DMS 273 (cell line): ENCODE measurements around the gene CACNA1I.

ENCODE experiments used
- DNase-seq: peaks from one replicate; lab custom pipeline; 2025; ENCODE audit not compliant: unreplicated experiment; lab: John Stamatoyannopoulos, UW

CACNA1I gene

DNA sequence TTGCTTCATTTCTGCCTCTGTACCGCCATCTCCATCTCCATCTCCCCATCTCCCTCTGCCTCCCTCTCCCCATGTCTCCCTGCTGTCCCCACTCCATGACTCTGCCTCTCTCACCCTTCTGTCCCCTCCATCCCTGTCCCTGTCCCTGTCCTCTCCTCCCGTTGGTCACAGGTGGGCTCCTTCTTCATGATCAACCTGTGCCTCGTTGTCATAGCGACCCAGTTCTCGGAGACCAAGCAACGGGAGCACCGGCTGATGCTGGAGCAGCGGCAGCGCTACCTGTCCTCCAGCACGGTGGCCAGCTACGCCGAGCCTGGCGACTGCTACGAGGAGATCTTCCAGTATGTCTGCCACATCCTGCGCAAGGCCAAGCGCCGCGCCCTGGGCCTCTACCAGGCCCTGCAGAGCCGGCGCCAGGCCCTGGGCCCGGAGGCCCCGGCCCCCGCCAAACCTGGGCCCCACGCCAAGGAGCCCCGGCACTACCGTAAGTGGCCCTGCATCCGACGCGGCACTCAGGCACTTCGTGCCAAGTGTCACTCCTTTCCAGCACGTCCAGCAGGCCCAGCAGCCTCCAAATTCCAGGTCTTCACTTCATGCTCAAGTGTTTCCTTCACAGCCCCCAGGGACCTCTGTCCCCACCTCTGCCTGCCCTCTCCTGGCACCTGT, 76.0 kb downstream of the CACNA1I start:
- no peak for DNase-seq

DNA sequence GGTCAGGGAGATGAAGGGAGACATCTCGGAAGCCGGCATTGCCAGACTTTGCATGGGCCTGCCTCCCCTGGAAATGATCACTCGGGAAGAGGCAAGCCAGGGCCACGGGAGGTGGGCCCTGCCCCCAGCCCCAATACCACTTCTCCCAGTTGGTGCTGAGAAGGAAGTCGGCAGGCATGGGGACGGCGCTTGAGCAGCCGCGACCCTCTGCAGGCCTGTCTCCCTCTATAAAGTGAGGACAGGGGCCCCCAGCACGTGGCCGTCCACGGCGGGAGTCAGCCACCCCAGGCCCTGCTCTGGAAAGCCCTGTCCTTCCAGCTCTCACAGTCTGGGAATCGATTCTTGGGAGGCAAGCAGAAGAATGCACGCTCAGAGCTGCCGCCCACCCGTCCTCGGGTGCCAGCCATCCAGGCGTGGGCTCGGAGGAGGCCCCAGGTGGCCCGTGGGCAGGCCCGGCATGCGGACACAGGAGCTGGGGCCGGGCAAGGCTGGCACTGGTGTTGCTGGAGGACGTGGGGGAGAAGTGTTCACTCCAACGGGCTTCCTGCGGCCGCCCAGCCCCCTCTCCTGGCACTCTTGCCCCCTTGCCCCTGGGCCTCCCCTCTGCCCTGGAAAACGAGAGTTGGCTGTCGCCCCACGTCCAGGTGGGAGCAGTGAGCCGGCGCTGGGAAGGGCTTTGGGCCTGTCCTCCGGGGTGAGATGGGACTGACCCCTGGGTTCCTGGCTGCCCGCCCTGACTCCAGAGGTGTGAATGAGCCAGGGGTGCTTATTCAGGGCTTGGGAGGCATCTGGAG, 77.5 kb downstream of the CACNA1I start:
- DNase-seq: no peak

DNA sequence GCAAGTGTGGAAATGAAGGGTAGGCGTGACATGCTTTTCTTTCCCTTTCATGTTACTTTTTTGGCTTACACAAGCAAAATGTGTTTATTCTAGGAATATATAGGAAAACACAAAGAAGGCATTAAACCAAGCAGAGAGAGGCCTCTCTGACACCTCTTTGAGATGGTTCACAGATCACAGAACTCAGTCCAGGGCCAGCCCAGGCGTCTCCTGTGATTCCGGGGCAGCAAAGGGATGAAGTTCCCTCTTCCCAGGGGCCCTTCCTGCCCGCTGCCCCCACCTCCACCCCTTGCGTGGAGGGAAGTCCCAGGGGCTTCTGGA, 78.0 kb downstream of the CACNA1I start:
- DNase-seq: no peak

DNA sequence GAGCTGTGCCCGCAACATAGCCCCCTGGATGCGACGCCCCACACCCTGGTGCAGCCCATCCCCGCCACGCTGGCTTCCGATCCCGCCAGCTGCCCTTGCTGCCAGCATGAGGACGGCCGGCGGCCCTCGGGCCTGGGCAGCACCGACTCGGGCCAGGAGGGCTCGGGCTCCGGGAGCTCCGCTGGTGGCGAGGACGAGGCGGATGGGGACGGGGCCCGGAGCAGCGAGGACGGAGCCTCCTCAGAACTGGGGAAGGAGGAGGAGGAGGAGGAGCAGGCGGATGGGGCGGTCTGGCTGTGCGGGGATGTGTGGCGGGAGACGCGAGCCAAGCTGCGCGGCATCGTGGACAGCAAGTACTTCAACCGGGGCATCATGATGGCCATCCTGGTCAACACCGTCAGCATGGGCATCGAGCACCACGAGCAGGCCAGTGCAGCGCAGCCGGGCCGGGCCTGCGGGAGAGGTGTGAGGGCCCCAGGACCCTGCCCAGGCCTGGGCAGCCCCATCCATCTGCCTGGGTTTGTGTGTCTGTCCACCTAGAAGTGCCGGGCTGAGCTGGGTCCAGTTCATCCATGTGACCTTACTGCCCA, 79.0 kb downstream of the CACNA1I start:
- no peak for DNase-seq

DNA sequence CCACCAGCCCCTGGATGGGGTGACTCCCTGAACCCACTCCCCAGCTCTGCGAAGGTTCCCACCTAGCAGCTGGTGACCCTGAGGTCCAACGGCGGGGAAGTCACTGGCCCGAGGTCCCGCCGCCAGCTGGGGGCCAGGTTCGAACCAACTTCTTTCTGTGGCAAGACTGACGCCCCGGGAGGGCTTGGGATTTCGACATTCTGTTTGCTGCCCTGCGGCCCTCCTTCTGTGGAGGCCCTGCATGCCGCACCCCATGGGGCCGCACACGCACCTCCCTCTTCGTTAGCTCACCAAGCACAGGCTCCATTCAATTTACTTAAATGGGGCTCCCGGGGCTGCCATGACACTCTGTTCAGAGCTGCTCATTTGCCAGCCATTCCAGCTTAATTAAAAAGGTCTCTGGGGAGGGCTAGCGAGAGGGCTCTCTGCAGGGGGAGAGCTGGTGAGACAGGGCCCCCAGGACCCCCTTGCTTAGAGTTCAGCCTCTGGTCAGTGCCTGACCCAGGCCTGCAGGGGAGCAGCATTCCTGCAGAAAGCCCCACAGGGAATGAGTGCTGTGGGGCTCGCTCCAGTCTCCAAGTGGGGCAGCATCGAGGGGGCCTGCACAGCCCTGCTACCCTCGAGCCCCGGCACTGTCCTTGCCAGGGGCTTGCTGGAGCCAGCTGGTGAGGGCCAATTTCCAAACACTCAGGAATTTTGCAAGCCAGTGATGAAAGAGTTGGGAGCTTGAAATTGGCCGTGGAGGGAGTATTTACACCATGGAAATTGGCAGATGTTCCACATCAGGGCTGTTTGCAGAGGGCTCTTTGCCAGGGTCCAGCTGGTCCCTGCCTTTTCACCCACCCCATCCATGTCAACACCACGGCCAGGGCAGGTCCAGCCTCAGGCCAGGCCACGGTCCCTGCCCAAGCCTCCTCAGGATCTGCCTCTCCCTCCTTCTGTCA, 80.8 kb downstream of the CACNA1I start:
- DNase-seq: no peak

DNA sequence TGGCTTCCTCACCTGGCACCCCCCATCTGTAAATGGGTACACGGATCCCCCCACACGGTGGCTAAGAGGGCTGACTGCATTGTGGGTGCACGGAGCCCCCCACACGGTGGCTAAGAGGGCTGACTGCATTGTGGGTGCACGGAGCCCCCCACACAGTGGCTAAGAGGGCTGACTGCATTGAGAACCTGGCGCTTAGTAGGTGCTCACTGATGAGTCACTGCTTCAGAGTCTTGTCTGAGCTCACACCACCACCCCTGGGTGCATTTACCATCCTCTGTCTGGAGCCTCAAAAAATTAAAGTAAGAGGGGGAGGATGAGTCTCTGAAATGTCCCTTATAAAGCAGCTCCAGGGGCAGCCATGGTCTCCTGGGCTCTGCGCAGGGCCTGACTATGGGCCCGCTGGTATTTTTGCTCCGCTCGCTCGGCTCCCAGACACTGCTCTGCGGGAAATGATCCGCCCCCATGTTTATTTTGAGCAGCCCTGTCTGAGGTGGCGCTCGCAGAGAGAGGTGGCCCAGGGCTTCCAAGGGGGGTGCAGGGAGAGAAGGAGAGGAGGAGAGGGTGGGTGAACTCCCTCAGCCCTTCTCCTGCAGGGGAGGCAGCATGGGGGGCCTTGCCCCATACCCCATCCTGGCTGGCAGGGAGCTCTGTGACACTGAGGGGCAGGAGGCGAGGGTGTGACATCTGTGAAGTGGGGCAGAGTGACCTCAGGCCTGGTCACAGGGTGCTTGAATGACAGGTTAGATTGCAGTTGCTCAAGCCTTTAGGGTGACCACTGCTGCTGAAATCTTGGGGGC, 82.6 kb downstream of the CACNA1I start:
- DNase-seq: no peak

DNA sequence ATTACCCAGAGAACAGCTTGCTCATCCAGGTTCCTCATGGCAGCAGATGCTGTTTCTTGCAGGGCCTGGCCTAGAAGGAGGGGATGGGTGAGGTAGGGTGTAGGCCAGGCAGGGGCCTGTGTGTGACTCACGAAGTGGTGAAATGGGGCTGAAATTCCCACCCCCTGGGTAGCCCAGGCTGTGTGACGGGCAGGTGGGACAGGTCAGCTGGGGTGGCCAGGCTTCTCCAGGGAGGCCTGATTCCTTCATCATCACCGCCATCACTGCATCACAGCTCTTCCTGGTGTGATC, 83.2 kb downstream of the CACNA1I start:
- no peak for DNase-seq

DNA sequence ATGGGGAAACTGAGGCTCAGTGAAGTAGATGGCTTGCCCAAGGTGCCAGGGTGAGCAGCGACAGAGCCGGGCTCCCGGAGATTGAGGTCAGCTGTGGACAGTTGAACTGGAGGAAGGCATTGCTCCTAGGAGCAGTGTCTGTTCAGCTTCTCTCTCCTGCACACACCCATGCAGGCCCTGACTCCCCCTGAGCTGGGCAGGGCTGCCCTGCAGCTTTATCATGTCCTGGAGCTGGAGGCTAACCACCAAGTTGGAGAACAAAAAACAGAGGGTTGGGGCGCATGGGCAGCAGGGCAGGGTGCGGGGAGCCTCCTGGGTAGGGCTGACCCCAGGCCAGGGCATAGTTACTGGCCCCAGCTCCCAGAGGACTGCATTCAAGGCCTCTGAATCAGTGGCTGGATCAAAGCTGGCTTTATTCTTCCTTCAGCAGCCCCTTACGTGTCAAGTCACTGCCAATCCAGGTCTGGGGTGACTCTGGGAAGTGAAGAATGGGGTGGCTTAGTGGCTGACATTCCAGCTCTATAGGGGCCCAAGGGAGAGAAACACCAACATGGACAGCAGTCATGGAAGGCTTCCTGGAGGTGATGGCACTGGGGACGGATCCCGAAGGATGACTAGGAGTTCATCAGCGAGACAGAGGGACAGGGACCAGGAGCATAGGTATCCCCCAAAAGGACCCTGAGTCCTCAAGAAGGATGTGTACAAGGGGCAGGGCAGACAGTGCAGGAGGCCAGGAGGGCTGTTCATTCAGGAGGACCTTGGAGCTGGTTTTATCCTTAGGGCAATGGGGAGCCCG, 83.8 kb downstream of the CACNA1I start:
- no peak for DNase-seq

DNA sequence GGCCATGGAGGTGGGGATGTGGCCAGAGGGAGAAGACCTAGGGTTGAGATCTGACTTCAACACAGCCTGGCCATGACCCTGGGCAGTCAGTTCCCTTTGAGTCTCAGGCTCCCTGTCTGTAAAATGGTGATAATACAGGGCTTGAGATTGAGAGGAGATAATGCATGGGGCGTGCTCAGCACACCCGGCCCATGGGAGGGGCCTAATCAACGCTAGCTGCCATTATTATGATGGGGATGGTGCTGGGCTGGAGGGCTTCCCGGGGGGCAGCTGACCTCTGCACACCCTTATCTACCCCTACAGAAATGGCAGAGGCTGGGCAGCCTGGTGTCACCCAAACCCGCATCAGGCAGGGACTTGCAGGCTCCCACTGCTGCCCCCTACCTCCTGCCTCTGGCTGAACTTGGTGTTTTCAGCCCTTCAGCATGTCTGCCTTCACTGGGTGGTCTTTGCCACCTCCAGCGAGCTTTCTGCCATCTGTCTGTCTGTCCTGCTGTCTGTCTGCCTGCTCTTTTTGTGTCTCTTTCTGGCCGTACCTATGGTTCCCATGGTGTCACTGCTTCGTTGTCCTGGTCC, 84.5 kb downstream of the CACNA1I start:
- DNase-seq: peak; percentile 18

DNA sequence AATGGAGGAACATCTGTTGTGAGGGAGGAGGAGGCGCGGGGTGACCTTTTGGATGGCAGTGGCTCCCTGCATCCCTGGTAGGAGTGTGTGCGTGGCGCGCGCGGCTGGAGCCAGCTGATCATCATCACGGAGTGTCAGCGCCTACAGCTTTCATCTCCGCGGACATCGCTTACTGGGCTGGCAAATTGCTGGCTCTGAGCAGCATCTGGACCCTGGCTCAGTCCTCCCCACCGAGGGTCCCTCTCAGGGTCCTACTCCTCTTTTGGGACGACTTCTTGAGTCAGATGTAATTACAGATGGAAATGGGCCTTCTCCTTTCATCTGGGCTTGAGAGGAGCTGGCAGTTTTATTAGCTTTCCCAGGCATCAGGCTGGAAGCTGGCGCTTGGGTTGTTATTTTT, 85.3 kb downstream of the CACNA1I start:
- DNase-seq: peak; percentile 36

DNA sequence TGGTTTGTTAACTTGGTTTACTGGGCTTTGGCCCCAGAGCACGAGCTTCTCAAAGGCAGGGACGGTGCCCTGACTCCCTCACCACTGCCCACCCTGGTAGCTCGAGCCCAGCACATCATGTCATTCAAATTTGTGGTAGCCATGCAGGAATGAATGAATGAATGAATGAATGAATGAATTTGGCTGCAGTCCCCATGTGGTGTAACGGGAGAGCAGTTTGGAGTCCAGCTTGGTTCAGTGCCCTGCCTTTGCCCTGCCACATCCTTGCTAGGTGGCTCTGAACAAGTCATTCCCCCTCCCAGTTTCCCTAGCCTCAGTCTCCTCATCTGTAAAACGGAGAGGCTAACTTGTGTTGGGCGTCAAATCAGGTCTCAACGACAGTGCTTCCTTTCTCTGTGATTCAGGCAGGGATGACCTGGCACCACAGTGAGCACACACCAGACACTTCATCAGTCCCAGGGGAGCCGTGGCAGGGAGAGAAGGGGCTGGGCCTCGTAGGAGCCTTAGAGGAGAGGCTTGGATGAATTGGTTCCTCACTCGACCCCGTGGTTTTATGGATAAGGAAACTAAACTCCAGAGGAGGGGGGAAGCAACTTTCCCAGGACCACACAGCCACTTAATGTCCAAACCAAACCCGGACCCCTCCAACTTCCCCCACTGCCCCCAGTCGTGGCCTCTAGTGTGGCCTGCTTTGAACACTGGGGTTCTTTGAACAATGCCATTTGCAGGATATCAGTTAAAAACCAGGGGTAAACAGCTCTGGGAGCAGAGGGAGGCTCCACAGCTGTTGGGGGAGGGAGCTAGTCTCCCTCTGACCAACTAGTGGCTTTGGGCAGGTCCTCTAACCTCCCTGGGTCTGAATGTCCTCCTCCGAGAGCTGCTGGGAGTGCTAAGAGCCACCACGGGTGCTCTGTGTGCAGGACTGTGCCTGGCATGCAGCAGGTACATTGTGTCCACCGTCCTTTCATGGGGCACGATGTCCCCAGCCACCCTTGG, 86.2 kb downstream of the CACNA1I start:
- no peak for DNase-seq

DNA sequence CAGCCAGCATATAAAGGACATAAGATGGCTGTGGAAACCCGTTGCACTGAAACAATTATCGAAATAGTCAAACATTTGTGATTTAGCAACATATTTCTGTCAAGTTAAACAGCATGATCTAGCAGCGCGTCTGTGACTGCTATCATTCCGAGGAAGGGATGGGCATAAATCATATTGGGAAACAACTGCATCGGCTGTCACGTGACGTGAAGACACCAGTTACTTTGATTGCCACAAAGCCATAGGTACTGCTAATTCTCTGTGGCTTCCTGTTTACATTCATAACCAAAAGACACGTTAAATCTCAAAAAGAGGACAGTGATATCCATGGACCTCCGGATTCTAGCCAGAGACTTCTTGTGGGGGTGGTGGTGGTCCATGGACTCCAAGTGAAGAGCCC, 87.8 kb downstream of the CACNA1I start:
- no peak for DNase-seq

DNA sequence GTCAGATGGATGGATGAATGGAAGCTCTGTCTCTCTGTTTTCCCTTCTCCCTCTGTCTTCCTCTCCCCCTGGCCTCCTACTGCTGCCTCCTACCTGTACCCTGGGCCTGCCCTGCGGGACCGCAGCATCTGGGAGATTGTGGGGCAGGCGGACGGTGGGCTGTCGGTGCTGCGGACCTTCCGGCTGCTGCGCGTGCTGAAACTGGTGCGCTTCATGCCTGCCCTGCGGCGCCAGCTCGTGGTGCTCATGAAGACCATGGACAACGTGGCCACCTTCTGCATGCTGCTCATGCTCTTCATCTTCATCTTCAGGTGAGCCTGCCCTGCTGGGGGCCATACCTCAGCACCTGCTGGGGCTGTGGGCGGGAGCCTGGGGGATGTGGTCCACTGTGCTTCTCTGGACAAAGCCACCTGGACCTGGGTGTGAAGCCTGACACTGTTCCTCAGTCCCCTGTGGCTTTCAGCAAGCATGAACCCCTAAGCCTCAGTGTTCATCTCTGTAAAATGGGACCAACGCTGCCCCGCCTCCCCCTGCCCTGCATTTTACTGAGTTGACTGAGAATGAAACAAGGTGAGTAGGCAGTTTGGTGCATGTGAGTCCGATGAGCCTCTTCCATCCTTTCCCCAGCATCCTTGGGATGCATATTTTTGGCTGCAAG, 88.4 kb downstream of the CACNA1I start:
- DNase-seq: no peak

DNA sequence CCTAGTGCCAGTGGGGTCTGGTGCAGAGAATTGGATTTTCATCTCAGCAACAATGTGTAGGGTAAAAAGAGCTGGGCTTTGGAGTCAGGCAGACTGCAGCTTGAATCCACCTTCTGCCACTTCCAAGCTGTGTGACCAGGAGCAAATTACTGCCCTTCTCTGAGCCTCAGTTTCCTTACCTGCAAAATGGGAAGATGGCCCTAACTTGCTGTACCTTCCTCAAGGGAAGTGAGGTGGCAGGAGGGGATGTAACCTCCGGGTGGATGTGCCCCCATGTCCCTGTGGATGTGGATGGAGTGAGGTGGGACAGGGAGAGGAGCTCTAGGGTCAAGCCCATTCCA, 90.9 kb downstream of the CACNA1I start:
- no peak for DNase-seq

DNA sequence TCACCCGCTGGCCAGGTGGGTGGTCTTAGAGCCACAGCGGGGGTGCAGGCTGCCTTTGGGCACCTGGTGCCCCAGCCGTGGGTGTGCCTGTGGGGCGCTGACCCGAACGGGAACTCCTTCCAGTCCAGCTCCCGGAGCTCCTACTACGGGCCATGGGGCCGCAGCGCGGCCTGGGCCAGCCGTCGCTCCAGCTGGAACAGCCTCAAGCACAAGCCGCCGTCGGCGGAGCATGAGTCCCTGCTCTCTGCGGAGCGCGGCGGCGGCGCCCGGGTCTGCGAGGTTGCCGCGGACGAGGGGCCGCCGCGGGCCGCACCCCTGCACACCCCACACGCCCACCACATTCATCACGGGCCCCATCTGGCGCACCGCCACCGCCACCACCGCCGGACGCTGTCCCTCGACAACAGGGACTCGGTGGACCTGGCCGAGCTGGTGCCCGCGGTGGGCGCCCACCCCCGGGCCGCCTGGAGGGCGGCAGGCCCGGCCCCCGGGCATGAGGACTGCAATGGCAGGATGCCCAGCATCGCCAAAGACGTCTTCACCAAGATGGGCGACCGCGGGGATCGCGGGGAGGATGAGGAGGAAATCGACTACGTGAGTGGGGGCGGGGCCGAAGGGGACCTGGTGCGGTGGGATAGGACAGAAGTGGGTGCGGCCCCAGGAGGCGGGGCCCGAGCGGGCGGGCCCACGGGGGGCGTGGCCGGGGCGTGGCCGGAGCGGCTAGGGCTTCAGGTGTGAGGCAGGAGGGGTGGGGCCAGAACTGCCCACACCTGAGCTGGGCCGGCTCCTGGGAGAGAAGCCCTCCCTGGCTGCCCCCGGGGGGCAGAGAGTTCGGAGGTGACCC, 91.5 kb downstream of the CACNA1I start:
- peak; percentile 53 for DNase-seq

DNA sequence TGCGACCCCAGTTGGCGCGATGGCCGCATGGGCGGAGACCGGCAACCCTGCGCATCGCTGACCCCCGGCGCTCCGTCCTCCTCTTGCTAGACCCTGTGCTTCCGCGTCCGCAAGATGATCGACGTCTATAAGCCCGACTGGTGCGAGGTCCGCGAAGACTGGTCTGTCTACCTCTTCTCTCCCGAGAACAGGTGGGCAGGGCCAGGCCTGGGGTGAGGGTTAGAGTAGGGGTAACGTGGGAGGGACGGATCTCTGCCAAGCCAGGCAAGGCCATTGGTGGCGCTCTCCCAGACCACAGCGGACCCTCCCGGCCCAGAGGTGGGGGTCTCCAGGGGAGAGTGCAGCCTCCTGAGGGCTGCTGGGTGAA, 92.1 kb downstream of the CACNA1I start:
- no peak for DNase-seq

DNA sequence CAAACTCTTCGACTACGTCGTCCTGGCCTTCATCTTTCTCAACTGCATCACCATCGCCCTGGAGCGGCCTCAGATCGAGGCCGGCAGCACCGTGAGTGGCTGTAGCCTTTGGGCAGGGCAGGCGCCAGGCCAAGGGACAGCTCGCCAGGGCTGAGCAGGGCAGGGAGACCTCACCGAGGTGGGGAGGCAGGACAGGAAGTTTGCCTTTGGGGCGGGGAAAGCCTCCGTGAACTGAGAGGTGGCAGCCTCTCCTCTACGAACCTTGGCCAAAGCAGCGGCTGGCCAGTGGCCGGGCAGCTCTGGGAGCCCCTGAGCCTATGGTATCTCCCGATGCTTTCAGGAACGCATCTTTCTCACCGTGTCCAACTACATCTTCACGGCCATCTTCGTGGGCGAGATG, 93.2 kb downstream of the CACNA1I start:
- no peak for DNase-seq
